ENCODE results near the gene NCBP1. TPM values are rescaled to one million over a fixed set of nuclear protein-coding genes. Genes with fewer than 3 reads are reported as not detected.

The NCBP1 gene
- total RNA-seq, 2 experiments from 2014 or later = 37.6 to 41.7 TPM

DNA sequence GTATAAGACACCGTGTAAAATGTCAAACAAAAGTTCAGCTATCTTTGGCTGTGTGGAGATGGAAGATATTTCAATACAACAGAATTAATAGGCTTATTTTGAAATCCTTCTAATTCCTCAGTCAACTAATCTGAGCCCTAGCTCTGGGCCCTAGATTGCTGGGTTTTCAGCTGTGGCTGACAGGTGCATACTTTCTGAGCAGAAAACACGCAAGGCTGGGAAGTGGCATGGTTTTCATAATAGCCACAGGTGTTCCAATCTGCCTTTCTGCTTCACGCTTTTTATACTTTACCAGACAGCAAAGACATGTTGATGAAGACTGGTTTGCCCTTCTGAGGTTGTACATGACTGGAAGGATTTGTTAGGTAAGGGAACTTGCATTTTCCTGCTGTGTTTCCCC lies 84.2 kb downstream of the NCBP1 start:
- ChIA-PET POLR2A (interaction anchor here (0.9 to 1.0 kb wide), 2 partner anchors 21 to 46 kb away, joined by 3 read pairs; partner anchors contain the start of gene XPA), CTCF (interaction anchor here (0.8 kb wide), 1 partner anchor 9 kb away, joined by 4 read pairs; no protein-coding TSS in a partner anchor)
- TF ChIP-seq, protein P1, sequence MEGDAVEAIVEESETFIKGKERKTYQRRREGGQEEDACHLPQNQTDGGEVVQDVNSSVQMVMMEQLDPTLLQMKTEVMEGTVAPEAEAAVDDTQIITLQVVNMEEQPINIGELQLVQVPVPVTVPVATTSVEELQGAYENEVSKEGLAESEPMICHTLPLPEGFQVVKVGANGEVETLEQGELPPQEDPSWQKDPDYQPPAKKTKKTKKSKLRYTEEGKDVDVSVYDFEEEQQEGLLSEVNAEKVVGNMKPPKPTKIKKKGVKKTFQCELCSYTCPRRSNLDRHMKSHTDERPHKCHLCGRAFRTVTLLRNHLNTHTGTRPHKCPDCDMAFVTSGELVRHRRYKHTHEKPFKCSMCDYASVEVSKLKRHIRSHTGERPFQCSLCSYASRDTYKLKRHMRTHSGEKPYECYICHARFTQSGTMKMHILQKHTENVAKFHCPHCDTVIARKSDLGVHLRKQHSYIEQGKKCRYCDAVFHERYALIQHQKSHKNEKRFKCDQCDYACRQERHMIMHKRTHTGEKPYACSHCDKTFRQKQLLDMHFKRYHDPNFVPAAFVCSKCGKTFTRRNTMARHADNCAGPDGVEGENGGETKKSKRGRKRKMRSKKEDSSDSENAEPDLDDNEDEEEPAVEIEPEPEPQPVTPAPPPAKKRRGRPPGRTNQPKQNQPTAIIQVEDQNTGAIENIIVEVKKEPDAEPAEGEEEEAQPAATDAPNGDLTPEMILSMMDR (IDR thresholded peaks at IDR 0.05) = no peak
- Mint-ChIP-seq H3K27me3 (peaks cover 8% of the 10 kb centered on the region), H3K27ac (no peak overlapping the region), H3K9me3 (peaks cover 2% of the 10 kb centered on the region), H3K4me3 (no peak overlapping the region), H3K4me1 (ENCODE audit: low read depth) (peaks cover 6% of the 10 kb centered on the region), H3K36me3 (ENCODE audit: low read depth) (no peaks in the 10 kb centered on the region)
- ATAC-seq = no peak
- DNase-seq = no peak
- intact Hi-C loops (cut with micrococcal nuclease) = no loop called here

DNA sequence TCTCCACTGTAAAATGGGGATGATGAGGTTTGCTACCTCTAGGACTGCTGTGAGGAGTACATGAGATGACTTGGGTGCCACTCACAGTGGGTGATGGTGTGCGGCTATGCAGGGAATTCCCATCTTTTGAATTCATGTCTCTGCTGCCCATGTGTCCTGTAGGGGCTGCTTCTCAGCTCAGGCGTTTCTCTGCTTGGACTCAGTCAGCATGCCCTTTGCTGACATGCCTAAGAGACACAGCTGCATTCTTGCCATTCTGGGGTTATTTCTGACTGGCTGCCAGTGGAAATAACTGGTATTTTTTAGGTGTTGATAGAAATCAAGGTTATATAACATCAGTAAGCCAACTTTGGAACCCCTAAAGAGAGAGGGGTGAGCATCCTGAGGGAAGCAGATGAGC lies 87.8 kb downstream of the NCBP1 start:
- TF ChIP-seq, protein P1 (IDR thresholded peaks at IDR 0.05) = no peak
- no peak for DNase-seq
- H3K9me3 Mint-ChIP-seq = peaks cover 2% of the 10 kb centered on the region
- POLR2A ChIA-PET = no interaction called here
- no peak for ATAC-seq
- CTCF ChIA-PET = interaction anchor here (1.6 kb wide), 1 partner anchor 9 kb away, joined by 4 read pairs; no protein-coding TSS in a partner anchor
- intact Hi-C loops (cut with micrococcal nuclease) = no loop called here
- H3K27ac Mint-ChIP-seq = no peak overlapping the region
- H3K4me1 Mint-ChIP-seq (ENCODE audit: low read depth) = no peaks in the 10 kb centered on the region
- H3K27me3 Mint-ChIP-seq = peaks cover 15% of the 10 kb centered on the region
- no peak overlapping the region for H3K4me3 Mint-ChIP-seq
- H3K36me3 Mint-ChIP-seq (ENCODE audit: low read depth) = no peaks in the 10 kb centered on the region

DNA sequence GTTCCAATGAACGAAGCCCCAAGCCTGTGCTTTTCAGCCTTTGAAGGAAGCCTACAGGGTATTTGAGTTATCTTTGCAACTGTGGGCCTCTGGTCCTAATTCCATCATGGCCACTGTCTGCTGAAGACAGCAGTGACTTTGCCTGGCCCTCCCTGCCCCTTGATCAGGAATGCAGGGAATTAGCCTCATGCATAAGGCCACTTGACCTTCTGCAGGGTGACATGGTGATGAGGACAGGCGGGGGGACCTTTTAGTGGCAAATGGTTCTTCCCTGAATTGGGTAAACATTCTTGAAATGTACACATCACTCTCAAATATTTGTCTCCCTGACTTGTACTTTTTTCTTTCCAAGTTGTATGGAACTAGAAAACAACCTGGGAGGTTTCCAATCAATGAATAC lies 88.7 kb downstream of the NCBP1 start:
- POLR2A ChIA-PET = no interaction called here
- intact Hi-C loops (cut with micrococcal nuclease) = no loop called here
- Mint-ChIP-seq H3K9me3 (peaks cover 2% of the 10 kb centered on the region), H3K4me3 (no peak overlapping the region), H3K27ac (no peak overlapping the region), H3K27me3 (peaks cover 15% of the 10 kb centered on the region), H3K4me1 (ENCODE audit: low read depth) (no peaks in the 10 kb centered on the region), H3K36me3 (ENCODE audit: low read depth) (no peaks in the 10 kb centered on the region)
- DNase-seq (no peak), ATAC-seq (no peak)
- CTCF ChIA-PET = no interaction called here
- TF ChIP-seq, protein P1 (IDR thresholded peaks at IDR 0.05) = no peak

Other genes with a start within 250 kb of the NCBP1 start
- 1 to 10 TPM; 3.7 to 4.0 TPM for gene TDRD7, start 221.7 kb upstream of the NCBP1 start, total RNA-seq
- gene TMOD1, start 132.2 kb upstream of the NCBP1 start, total RNA-seq = under 1 TPM; 0.47 to 0.60 TPM
- gene TSTD2, start 453 bp upstream of the NCBP1 start, total RNA-seq = 10 to 100 TPM; 15.2 to 15.3 TPM
- 10 to 100 TPM in 1 of 2 experiments, 1 to 10 TPM in 1; 9.8 to 10.9 TPM for gene XPA, start 63.5 kb downstream of the NCBP1 start, total RNA-seq
- under 1 TPM in 1 of 2 experiments, not detected in 1; 0.09 TPM for gene FOXE1, start 219.4 kb downstream of the NCBP1 start, total RNA-seq